Measurements from ENCODE around the gene MT1M. TPM values are rescaled to one million over a fixed set of nuclear protein-coding genes. Genes with fewer than 3 reads are reported as not detected.

The MT1M gene
- total RNA-seq, 1 experiment from 2014 or later = 0.39 TPM

DNA sequence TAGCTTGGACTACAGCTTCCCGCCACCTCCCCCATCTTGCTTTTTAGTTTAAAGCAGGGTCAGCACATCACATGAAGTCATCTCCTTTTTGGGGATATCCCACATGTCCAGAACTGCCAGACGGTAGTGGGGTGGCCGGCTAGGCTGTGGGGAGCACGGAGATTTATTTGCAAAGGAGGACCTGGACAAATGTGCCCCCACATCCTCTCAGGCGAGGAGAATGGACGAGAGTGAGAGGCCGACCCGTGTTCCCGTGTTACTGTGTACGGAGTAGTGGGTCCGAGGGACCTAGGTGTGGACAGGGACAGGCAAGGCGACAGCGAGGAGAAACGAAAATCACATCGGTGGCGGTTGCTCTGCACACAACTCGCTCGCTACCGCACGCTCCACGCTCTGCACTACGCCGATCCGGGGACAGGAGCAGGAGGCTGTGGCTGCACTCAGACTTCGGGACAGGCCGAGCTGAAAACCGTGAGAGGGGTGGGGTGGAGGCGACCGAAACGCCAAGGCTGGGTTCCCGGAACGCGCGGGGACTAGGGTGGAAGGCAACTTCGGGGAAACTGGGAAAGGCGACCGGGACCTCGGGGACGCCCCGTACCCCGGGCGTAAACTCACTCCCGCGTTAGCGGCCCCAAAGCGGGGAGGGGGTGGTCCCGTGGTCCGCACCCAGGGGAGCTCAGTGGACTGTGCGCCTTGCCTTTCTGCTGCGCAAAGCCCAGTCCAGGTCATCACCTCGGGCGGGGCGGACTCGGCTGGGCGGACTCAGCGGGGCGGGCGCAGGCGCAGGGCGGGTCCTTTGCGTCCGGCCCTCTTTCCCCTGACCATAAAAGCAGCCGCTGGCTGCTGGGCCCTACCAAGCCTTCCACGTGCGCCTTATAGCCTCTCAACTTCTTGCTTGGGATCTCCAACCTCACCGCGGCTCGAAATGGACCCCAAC, 5.6 kb downstream of the MT1M start, which contains the start of gene MT1A:
MT1A (plus strand) TSS at position 853 of the 937 bp plus-strand sequence; CDS start at position 926, 73 bp downstream.
- ChIA-PET POLR2A (interaction anchor here (1.9 kb wide), 1 partner anchor 12 kb away, joined by 8 read pairs; the partner anchor contains the start of gene MT1E), CTCF (no interaction called here), RAD21 (ENCODE audit: low non-redundant PET in 1 of 2, low total read pairs in 2 of 2, uncharacterized antibody in 2 of 2, unreplicated experiment in 2 of 2) (no interaction called here)
- Histone ChIP-seq H3K9me3 (ENCODE audit: control insufficient read depth in 1 of 2, insufficient read depth in 1 of 2, low read depth in 1 of 2, low read length in 2 of 2) (no peaks in the 10 kb centered on the region), H3K27me3 (ENCODE audit: insufficient read depth, low read length) (no peaks in the 10 kb centered on the region), H3K4me3 (replicated peaks in 1 of 2; ENCODE audit: low read depth in 1 of 2, low read length in 2 of 2) (no peak within 1 kb of the TSS), H3K9me2 (ENCODE audit: insufficient read depth) (no peaks in the 10 kb centered on the region), H3K9ac (ENCODE audit: low read length) (no peak within 1 kb of the TSS), H3K27ac (ENCODE audit: low read depth, low read length) (no peak within 1 kb of the TSS), H3K4me1 (ENCODE audit: control insufficient read depth in 1 of 2, insufficient read depth in 2 of 2, low read length in 2 of 2) (peaks cover 4 to 9% of the 10 kb centered on the region in 2 experiments; a peak in 2 of 4 replicates), H3K36me3 (ENCODE audit: control insufficient read depth in 1 of 2, insufficient read depth in 2 of 2, low read length in 2 of 2) (no peaks in the 10 kb centered on the region), H4K20me1 (ENCODE audit: insufficient read depth) (no peaks in the 10 kb centered on the region), H2AFZ (ENCODE audit: low read depth, low read length, poor library complexity, severe bottlenecking) (no peak within 1 kb of the TSS), H3K79me2 (ENCODE audit: insufficient read depth, low read length) (no peaks in the 10 kb centered on the region), H3K4me2 (ENCODE audit: low read length) (no peak within 1 kb of the TSS)
- no peak for TF ChIP-seq TCF7L2 (IDR thresholded peaks at IDR 0.05; ENCODE audit: borderline replicate concordance, extremely low read depth, insufficient read depth, insufficient read length)
- no peak for TF ChIP-seq SP1 (IDR thresholded peaks at IDR 0.05; ENCODE audit: low read depth)
- no peak for TF ChIP-seq REST (IDR thresholded peaks at IDR 0.05; ENCODE audit: low read depth)
- TF ChIP-seq, protein P1, sequence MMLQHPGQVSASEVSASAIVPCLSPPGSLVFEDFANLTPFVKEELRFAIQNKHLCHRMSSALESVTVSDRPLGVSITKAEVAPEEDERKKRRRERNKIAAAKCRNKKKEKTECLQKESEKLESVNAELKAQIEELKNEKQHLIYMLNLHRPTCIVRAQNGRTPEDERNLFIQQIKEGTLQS (IDR thresholded peaks at IDR 0.05) = no peak
- no peak for TF ChIP-seq POLR2A (IDR thresholded peaks at IDR 0.05; ENCODE audit: borderline replicate concordance, extremely low read depth, insufficient read depth, insufficient read length)
- no peak for TF ChIP-seq YY1 (IDR thresholded peaks at IDR 0.05; ENCODE audit: extremely low read depth, insufficient replicate concordance, low read depth, low read length)
- no peak for TF ChIP-seq ELF1 (IDR thresholded peaks at IDR 0.05; ENCODE audit: borderline replicate concordance, low read depth)
- TF ChIP-seq CBX3 (IDR thresholded peaks at IDR 0.05; ENCODE audit: low read depth) = no peak
- TF ChIP-seq, protein P2, sequence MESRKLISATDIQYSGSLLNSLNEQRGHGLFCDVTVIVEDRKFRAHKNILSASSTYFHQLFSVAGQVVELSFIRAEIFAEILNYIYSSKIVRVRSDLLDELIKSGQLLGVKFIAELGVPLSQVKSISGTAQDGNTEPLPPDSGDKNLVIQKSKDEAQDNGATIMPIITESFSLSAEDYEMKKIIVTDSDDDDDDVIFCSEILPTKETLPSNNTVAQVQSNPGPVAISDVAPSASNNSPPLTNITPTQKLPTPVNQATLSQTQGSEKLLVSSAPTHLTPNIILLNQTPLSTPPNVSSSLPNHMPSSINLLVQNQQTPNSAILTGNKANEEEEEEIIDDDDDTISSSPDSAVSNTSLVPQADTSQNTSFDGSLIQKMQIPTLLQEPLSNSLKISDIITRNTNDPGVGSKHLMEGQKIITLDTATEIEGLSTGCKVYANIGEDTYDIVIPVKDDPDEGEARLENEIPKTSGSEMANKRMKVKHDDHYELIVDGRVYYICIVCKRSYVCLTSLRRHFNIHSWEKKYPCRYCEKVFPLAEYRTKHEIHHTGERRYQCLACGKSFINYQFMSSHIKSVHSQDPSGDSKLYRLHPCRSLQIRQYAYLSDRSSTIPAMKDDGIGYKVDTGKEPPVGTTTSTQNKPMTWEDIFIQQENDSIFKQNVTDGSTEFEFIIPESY (IDR thresholded peaks at IDR 0.05; ENCODE audit: extremely low read depth, insufficient replicate concordance, low read length) = no peak
- no peak for TF ChIP-seq EZH2phosphoT487 (IDR thresholded peaks at IDR 0.05; ENCODE audit: borderline replicate concordance)
- TF ChIP-seq RAD21 (IDR thresholded peaks at IDR 0.05; ENCODE audit: low read depth) = no peak
- TF ChIP-seq SIN3A (IDR thresholded peaks at IDR 0.05; ENCODE audit: low read depth) = no peak
- no peak for TF ChIP-seq FOSL1 (IDR thresholded peaks at IDR 0.05; ENCODE audit: low read depth)
- TF ChIP-seq SRF (IDR thresholded peaks at IDR 0.05; ENCODE audit: low read depth) = no peak
- TF ChIP-seq, protein P3, sequence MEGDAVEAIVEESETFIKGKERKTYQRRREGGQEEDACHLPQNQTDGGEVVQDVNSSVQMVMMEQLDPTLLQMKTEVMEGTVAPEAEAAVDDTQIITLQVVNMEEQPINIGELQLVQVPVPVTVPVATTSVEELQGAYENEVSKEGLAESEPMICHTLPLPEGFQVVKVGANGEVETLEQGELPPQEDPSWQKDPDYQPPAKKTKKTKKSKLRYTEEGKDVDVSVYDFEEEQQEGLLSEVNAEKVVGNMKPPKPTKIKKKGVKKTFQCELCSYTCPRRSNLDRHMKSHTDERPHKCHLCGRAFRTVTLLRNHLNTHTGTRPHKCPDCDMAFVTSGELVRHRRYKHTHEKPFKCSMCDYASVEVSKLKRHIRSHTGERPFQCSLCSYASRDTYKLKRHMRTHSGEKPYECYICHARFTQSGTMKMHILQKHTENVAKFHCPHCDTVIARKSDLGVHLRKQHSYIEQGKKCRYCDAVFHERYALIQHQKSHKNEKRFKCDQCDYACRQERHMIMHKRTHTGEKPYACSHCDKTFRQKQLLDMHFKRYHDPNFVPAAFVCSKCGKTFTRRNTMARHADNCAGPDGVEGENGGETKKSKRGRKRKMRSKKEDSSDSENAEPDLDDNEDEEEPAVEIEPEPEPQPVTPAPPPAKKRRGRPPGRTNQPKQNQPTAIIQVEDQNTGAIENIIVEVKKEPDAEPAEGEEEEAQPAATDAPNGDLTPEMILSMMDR (IDR thresholded peaks at IDR 0.05 in 2 of 3, conservative IDR thresholded peaks at IDR 0.05 in 1 of 3; ENCODE audit: borderline replicate concordance in 1 of 3, insufficient read depth in 1 of 3, low read depth in 2 of 3, low read length in 2 of 3) = no peak
- TF ChIP-seq ZFX (IDR thresholded peaks at IDR 0.05) = no peak
- TF ChIP-seq ZNF274 (IDR thresholded peaks at IDR 0.05; ENCODE audit: low read depth, low read length) = no peak
- no peak for TF ChIP-seq EGR1 (IDR thresholded peaks at IDR 0.05; ENCODE audit: low read depth)
- no peak for DNase-seq (ENCODE audit: low read depth, low spot score)
- BruUV-seq (replicated peaks) = no TSS peak
- intact Hi-C loops (cut with micrococcal nuclease) = no loop called here
- ATAC-seq = no peak
